SJSA1 (cell line): ENCODE measurements around the gene KRT85. TPM values are rescaled to one million over a fixed set of nuclear protein-coding genes. Genes with fewer than 3 reads are reported as not detected.

Experiments
- DNase-seq, 2 experiments: peaks; one replicate each; pipeline ENCODE4 v3.0.0-alpha.2; 2015 to 2020; ENCODE audit warnings: low spot score in 2 of 2, low read depth in 1 of 2
- H3K27ac ChIP-seq: fragments of 250-450 bp; sonication (Bioruptor Pico); 2 replicates; pipeline ENCODE4 v1.5.1; 2020; ENCODE audit warnings: mild to moderate bottlenecking, moderate library complexity
- H3K27me3 ChIP-seq: fragments of 250-450 bp; sonication (Bioruptor Pico); replicated peaks from 2 replicates; pipeline ENCODE4 v1.5.1; 2020; ENCODE audit warnings: mild to moderate bottlenecking, moderate library complexity
- H3K36me3 ChIP-seq: fragments of 250-450 bp; sonication (Bioruptor Pico); 2 replicates; pipeline ENCODE4 v1.5.1; 2020; ENCODE audit warnings: mild to moderate bottlenecking
- H3K4me1 ChIP-seq: fragments of 250-450 bp; sonication (Bioruptor Pico); replicated peaks from 2 replicates; pipeline ENCODE4 v1.6.1; 2021; ENCODE audit warnings: mild to moderate bottlenecking
- H3K4me3 ChIP-seq: fragments of 250-450 bp; sonication (Bioruptor Pico); 2 replicates; pipeline ENCODE4 v1.5.1; 2020; ENCODE audit warnings: mild to moderate bottlenecking
- H3K9me3 ChIP-seq: fragments of 250-450 bp; sonication (Bioruptor Pico); replicated peaks from 2 replicates; pipeline ENCODE4 v1.5.1; 2020; ENCODE audit warnings: mild to moderate bottlenecking
- total RNA-seq: library from RNA; depleted of rRNA; stranded (reverse); fragments of >200 nt; shearing (Covaris generic); gene quantifications from 2 replicates; pipeline ENCODE4 v1.2.3, GENCODE V29; 2014

The KRT85 gene
- total RNA-seq, 1 experiment from 2014 or later: not detected

GRCh38 chr12:52368508-52368907 is 1.2 kb upstream of the KRT85 start:
- no peaks in the 10 kb centered on the region for H3K36me3 ChIP-seq
- H3K4me3 ChIP-seq: no peak overlapping the region
- no peaks in the 10 kb centered on the region for H3K4me1 ChIP-seq
- H3K27me3 ChIP-seq: no peaks in the 10 kb centered on the region; the same call in 1 of the 2 replicates
- no peaks in the 10 kb centered on the region for H3K9me3 ChIP-seq
- DNase-seq: no peak
- no peak overlapping the region for H3K27ac ChIP-seq

DNA sequence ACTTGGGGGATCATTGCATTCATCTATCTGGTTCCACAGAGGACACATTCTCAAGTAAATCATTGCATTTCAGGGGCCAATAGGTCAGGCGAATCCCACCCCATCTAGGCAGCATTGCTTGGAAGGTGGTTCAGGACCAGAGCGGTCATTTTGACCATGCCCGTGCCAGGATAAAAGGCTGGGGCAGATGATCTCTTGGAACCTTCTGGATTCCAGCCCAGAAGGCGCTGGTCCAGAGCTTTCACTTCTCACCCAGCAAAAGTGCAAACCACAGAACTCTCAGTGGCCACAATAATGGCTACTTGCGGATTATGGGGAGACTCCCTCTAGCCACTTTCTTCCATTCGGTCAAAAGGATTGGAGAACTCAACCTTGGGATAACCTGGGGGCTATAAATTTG is 595 bp upstream of the KRT85 start:
- DNase-seq: no peak
- Histone ChIP-seq H3K4me3 (no peak overlapping the region), H3K27me3 (no peaks in the 10 kb centered on the region; the same call in 1 of the 2 replicates)

GRCh38 chr12:52364901-52365489 is 2.3 kb downstream of the KRT85 start:
- Histone ChIP-seq H3K27ac (no peak overlapping the region), H3K36me3 (no peaks in the 10 kb centered on the region), H3K27me3 (no peaks in the 10 kb centered on the region; the same call in 1 of the 2 replicates), H3K4me3 (no peak overlapping the region), H3K9me3 (no peaks in the 10 kb centered on the region), H3K4me1 (no peaks in the 10 kb centered on the region)
- DNase-seq: no peak

More for the DNA sequence above, 595 bp upstream of the KRT85 start:
- Histone ChIP-seq H3K4me1 (no peaks in the 10 kb centered on the region), H3K9me3 (no peaks in the 10 kb centered on the region), H3K27ac (no peak overlapping the region), H3K36me3 (no peaks in the 10 kb centered on the region)

GRCh38 chr12:52364061-52364460 is 3.2 kb downstream of the KRT85 start:
- no peaks in the 10 kb centered on the region for H3K9me3 ChIP-seq
- no peak overlapping the region for H3K4me3 ChIP-seq
- no peaks in the 10 kb centered on the region for H3K4me1 ChIP-seq
- no peak overlapping the region for H3K27ac ChIP-seq
- H3K27me3 ChIP-seq: no peaks in the 10 kb centered on the region; the same call in 1 of the 2 replicates
- no peaks in the 10 kb centered on the region for H3K36me3 ChIP-seq
- no peak for DNase-seq

DNA sequence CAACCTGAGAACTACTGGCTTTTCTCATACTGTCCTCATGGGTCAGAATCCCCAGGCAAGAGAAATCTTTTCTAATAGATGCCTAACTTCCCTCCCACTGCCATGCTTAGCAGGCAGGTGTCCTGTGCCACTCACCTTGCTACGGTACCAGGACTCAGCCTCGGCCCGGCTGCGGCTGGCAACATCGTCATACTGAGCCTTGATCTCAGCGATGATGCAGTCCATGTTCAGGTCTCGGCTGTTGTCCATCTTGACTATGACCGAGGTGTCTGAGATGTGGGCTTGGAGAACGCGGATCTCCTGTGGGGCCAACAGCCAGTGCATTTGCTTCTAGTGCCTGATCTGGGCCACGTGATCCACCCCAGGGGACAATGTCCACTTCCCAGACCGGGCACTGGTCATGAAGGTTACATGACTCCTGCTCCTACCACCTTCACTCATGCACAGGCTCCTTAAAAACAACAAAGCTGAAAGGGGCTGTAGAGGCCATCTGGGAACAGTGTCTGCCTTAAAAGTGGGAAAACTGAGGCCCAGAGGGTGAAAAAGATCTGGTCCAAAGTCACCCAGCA is 4.1 kb downstream of the KRT85 start:
- Histone ChIP-seq H3K36me3 (no peaks in the 10 kb centered on the region), H3K4me3 (no peak overlapping the region), H3K4me1 (no peaks in the 10 kb centered on the region), H3K9me3 (no peaks in the 10 kb centered on the region), H3K27me3 (no peaks in the 10 kb centered on the region; the same call in 1 of the 2 replicates), H3K27ac (no peak overlapping the region)
- DNase-seq: no peak

DNA sequence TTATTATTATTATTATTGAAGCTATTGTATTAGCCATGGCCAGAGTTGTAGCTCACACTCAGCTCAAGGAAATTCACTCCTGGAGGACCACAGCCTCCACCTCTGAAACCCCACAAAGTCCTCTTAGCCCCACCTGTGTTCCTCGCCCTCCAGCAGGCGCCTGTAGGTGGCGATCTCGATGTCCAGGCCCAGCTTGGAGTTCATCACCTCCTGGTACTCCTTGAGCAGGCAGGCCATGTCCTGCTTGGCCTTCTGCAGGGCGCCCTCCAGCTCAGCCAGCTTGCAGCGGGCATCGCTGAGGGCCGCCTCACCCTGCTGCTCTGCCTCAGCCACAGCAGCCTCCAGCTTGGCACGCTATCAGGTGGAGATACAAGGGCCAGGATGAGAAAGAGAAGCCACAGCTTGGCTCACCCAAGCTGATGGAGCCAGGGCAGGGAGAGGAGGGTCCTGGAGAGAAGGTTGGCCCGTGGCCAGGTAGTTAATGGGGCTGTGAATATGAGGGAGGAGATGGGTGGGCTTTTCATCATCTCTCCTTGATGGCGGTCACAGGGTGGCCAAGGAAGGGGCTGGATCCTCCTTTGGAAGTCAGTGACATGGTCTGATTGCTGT is 5.1 kb downstream of the KRT85 start:
- Histone ChIP-seq H3K9me3 (no peaks in the 10 kb centered on the region), H3K4me1 (no peaks in the 10 kb centered on the region), H3K36me3 (no peaks in the 10 kb centered on the region), H3K4me3 (no peak overlapping the region), H3K27me3 (no peaks in the 10 kb centered on the region; the same call in 1 of the 2 replicates), H3K27ac (no peak overlapping the region)
- no peak for DNase-seq

GRCh38 chr12:52361553-52361952 is 5.7 kb downstream of the KRT85 start:
- DNase-seq: no peak
- H3K4me3 ChIP-seq: no peak overlapping the region
- no peaks in the 10 kb centered on the region for H3K36me3 ChIP-seq
- no peaks in the 10 kb centered on the region for H3K9me3 ChIP-seq
- H3K27me3 ChIP-seq: no peaks in the 10 kb centered on the region; the same call in 1 of the 2 replicates
- no peak overlapping the region for H3K27ac ChIP-seq
- no peaks in the 10 kb centered on the region for H3K4me1 ChIP-seq

DNA sequence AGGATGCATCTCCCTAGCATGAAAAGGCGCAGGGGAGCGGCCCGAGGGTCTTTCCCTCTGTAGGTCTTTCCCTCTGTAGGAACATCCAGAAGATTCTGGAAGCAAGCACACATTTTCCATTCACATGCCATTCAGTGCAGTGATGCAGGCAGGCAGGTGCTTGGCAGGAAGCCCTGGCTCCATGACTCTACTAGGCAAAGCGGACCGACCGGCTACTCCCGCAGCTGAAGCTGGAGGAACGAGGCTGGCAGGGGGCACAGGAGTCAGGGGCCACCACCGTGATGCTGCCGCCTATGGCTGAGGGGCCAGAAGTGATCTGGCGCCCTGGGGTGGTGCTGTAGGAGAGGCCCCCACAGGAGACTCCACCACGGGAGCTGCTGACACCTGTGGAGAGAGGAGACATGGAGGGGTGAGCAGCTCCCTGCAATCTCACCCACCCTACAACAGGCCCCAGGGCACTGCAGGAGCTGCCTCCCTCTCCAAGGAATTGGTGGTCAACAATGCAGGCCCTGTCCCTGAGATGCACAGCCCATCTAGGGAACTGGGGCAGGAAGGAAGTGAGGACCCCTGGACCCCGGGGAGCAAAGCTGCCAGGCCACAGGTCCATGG is 6.5 kb downstream of the KRT85 start:
- no peak for DNase-seq
- H3K27me3 ChIP-seq: no peaks in the 10 kb centered on the region; the same call in 1 of the 2 replicates
- no peaks in the 10 kb centered on the region for H3K9me3 ChIP-seq
- no peak overlapping the region for H3K27ac ChIP-seq
- no peaks in the 10 kb centered on the region for H3K4me1 ChIP-seq
- no peak overlapping the region for H3K4me3 ChIP-seq
- H3K36me3 ChIP-seq: no peaks in the 10 kb centered on the region

GRCh38 chr12:52360106-52360662 is 7.1 kb downstream of the KRT85 start:
- no peaks in the 10 kb centered on the region for H3K4me1 ChIP-seq
- no peaks in the 10 kb centered on the region for H3K36me3 ChIP-seq
- no peaks in the 10 kb centered on the region; the same call in 1 of the 2 replicates for H3K27me3 ChIP-seq
- DNase-seq: no peak
- no peak overlapping the region for H3K27ac ChIP-seq
- no peak overlapping the region for H3K4me3 ChIP-seq
- H3K9me3 ChIP-seq: no peaks in the 10 kb centered on the region

- no peak for DNase-seq
- H3K27ac ChIP-seq: no peak overlapping the region
- no peaks in the 10 kb centered on the region; the same call in 1 of the 2 replicates for H3K27me3 ChIP-seq
- H3K4me1 ChIP-seq: no peaks in the 10 kb centered on the region
- H3K9me3 ChIP-seq: no peaks in the 10 kb centered on the region
- no peaks in the 10 kb centered on the region for H3K36me3 ChIP-seq
- no peak overlapping the region for H3K4me3 ChIP-seq
These were observed 7.6 kb downstream of the KRT85 start for GRCh38 chr12:52359621-52360061.

DNA sequence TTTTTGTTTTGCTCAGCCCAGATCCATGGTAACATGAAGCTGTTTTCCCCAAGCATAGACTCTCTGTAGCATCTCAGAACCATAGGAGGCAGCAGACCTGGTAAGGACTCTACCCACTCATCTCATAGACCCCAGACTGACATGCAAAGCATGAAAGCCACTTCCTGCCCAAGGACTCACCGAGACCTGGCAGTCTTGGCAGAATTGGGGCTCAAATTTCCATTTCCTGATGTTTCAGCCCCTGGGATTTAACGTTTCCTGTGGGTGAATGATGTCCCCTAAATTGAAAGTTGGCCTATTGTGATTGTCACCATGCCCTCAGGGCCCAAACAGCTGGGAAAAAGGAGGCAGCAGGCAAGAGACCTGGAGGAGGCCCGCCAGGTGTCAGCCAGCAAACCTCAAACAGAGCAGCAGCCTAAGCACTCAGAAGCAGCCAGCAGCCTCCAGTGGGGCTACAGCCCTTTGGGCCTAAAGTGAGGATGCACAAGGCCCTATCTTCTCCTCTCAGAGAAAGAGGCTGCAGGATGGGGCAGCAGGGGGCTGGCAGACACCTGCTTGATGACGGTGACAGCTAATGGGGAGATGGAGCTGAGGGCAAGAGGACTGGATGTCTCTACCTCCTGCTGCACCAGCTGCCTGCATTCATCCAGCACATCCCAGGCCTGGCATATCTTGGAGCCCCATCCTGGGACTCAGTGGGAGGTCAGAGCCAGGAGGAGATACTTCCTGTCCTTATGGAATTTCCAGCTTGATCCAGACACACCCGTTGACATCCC is 8.5 kb downstream of the KRT85 start:
- Histone ChIP-seq H3K4me3 (no peak overlapping the region), H3K27ac (no peak overlapping the region), H3K27me3 (peaks cover under 1% of the 10 kb centered on the region; the same call in 1 of the 2 replicates), H3K4me1 (no peaks in the 10 kb centered on the region), H3K36me3 (no peaks in the 10 kb centered on the region), H3K9me3 (no peaks in the 10 kb centered on the region)
- no peak for DNase-seq

DNA sequence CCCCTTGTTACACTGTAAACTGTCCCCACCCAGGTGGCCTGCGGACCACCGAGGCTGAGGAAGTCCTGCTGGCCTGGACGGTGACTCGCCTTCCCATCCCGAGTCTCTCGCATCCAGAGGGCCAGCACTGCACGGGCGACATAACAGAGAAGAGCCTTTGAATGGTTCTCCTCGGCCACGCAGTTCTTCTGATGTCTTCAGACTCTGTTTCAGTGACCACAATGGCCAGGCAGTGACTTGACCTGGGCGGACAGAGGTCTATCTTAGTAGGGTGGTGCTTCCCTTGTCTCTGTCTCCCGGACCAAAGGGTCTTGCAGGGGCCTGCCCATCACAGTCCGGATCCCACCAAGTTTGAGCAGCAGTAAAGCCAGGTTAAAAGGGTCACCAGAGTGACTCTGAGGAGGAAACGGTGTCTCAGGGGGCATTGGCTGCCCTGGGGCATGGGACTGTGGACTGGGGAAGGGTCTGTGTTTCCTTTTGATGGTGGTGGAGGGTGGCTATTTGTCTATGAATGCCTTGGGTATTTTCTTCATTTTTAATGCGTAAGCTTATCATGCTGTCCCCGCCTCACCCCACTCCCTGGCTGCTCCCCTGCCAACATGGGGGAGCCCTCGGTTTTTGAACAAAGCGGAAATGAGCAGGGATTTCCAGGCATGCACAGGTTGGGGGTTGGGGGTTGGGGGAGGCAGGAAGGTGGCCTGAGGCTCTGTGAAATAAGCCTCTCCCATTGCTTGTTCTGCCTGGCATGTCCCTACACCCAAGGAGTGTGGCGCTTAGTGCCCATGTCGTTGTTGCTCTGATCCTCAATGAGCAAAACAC is 10.3 kb downstream of the KRT85 start:
- H3K9me3 ChIP-seq: no peaks in the 10 kb centered on the region
- H3K4me1 ChIP-seq: no peaks in the 10 kb centered on the region
- H3K4me3 ChIP-seq: no peak overlapping the region
- DNase-seq: no peak
- no peak overlapping the region for H3K27ac ChIP-seq
- H3K36me3 ChIP-seq: no peaks in the 10 kb centered on the region
- H3K27me3 ChIP-seq: peaks cover 5% of the 10 kb centered on the region; the same call in 1 of the 2 replicates
